ENCODE data around the gene PKNOX2. TPM values are rescaled to one million over a fixed set of nuclear protein-coding genes. Genes with fewer than 3 reads are reported as not detected.

PKNOX2 gene
- total RNA-seq, 1 donor from 2014 or later, result 6.8 TPM

DNA sequence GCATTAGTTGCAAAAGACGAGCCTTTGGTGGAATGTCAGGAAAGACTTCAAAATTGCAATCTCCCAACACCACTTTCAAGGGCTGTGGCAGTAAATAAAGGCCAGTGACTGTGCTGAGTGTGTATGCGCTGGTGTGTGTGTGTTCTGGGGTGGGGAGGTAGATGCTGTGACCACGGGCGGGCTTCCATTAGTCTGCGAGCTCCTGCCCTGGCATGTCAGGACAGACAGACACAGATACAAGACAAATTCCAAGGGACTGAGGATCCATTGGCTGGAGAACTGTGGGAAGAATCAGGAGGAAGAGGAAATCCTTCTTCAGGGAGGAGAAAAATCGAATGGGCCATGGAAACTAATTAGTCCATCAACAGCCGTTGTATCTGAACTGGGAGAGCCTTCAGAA is 248.0 kb downstream of the PKNOX2 start:
- no peaks in the 10 kb centered on the region for H3K27me3 ChIP-seq (ENCODE audit: control insufficient read depth in 3 of 3, insufficient read depth in 3 of 3, low read length in 3 of 3)
- H3K4me1 ChIP-seq (ENCODE audit: control insufficient read depth in 3 of 3, insufficient read depth in 3 of 3, low read length in 3 of 3), result peaks cover 30 to 66% (median 48%) of the 10 kb centered on the region in 3 donors
- peaks cover 0 to 2% (median 0%) of the 10 kb centered on the region in 3 donors for H3K36me3 ChIP-seq (ENCODE audit: control insufficient read depth in 3 of 3, insufficient read depth in 3 of 3, low read length in 3 of 3)
- H3K9me3 ChIP-seq (ENCODE audit: control insufficient read depth in 3 of 3, low read length in 3 of 3), result no peaks in the 10 kb centered on the region
- peak overlapping the region; percentile 45 for H3K27ac ChIP-seq (ENCODE audit: low read depth, low read length)
- H3K9ac ChIP-seq (ENCODE audit: low read depth in 1 of 3, low read length in 3 of 3), result peak overlapping the region; percentile 22 to 68 (median 46)
- H3K4me3 ChIP-seq (ENCODE audit: low read length in 3 of 3), result peak overlapping the region in 1 of 3 donors; percentile 6

DNA sequence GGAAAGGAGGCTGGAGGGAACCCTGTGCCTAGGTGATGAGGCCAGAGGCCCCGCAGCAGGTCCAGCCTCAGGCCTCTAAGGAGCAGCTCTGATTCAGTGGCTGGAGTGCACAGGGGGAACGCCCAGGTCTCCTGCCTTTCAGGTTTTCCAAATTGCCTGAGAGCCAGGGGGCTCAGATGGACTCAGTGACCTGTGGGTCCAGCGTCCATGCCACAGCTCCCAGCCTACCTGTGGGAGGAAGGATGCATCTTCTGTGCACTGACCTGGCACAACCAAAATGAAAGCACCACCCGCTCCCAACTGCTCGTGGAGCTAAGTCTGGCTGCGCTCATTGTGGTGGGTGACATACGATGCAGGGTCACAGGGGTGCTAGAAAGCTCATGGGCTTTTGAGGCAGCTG is 248.7 kb downstream of the PKNOX2 start:
- Histone ChIP-seq H3K27ac (ENCODE audit: low read depth, low read length) (no peak overlapping the region), H3K9me3 (ENCODE audit: control insufficient read depth in 3 of 3, low read length in 3 of 3) (no peaks in the 10 kb centered on the region), H3K36me3 (ENCODE audit: control insufficient read depth in 3 of 3, insufficient read depth in 3 of 3, low read length in 3 of 3) (peaks cover 0 to 3% (median 0%) of the 10 kb centered on the region in 3 donors), H3K9ac (ENCODE audit: low read depth in 1 of 3, low read length in 3 of 3) (peak overlapping the region in 1 of 3 donors; percentile 40), H3K4me3 (ENCODE audit: low read length in 3 of 3) (no peak overlapping the region), H3K27me3 (ENCODE audit: control insufficient read depth in 3 of 3, insufficient read depth in 3 of 3, low read length in 3 of 3) (no peaks in the 10 kb centered on the region), H3K4me1 (ENCODE audit: control insufficient read depth in 3 of 3, insufficient read depth in 3 of 3, low read length in 3 of 3) (peaks cover 24 to 59% (median 43%) of the 10 kb centered on the region in 3 donors)

DNA sequence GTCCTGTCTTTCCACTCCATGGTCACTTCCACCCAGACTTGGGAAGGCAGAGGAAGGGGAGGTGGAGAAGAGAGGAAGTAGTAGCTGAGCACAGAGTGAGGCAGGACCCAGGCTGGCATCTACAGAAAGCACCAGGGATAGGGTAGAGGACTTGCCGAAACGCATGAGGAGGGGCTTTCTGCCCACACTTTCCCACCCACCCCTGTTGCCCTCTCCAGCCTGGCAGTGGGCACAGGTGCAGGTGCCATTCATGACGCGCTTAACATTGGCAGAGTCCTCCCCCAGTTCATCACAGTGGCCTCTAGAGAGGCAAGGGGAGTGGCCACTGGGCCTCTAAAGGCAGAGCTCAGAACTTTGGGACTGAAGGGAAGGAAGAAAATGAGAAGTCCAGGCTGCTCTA is 249.6 kb downstream of the PKNOX2 start:
- peaks cover 19 to 50% (median 34%) of the 10 kb centered on the region in 3 donors for H3K4me1 ChIP-seq (ENCODE audit: control insufficient read depth in 3 of 3, insufficient read depth in 3 of 3, low read length in 3 of 3)
- peaks cover 0 to 3% (median 0%) of the 10 kb centered on the region in 3 donors for H3K36me3 ChIP-seq (ENCODE audit: control insufficient read depth in 3 of 3, insufficient read depth in 3 of 3, low read length in 3 of 3)
- H3K27ac ChIP-seq (ENCODE audit: low read depth, low read length), result no peak overlapping the region
- no peaks in the 10 kb centered on the region for H3K27me3 ChIP-seq (ENCODE audit: control insufficient read depth in 3 of 3, insufficient read depth in 3 of 3, low read length in 3 of 3)
- H3K4me3 ChIP-seq (ENCODE audit: low read length in 3 of 3), result no peak overlapping the region
- no peak overlapping the region for H3K9ac ChIP-seq (ENCODE audit: low read depth in 1 of 3, low read length in 3 of 3)
- H3K9me3 ChIP-seq (ENCODE audit: control insufficient read depth in 3 of 3, low read length in 3 of 3), result no peaks in the 10 kb centered on the region

DNA sequence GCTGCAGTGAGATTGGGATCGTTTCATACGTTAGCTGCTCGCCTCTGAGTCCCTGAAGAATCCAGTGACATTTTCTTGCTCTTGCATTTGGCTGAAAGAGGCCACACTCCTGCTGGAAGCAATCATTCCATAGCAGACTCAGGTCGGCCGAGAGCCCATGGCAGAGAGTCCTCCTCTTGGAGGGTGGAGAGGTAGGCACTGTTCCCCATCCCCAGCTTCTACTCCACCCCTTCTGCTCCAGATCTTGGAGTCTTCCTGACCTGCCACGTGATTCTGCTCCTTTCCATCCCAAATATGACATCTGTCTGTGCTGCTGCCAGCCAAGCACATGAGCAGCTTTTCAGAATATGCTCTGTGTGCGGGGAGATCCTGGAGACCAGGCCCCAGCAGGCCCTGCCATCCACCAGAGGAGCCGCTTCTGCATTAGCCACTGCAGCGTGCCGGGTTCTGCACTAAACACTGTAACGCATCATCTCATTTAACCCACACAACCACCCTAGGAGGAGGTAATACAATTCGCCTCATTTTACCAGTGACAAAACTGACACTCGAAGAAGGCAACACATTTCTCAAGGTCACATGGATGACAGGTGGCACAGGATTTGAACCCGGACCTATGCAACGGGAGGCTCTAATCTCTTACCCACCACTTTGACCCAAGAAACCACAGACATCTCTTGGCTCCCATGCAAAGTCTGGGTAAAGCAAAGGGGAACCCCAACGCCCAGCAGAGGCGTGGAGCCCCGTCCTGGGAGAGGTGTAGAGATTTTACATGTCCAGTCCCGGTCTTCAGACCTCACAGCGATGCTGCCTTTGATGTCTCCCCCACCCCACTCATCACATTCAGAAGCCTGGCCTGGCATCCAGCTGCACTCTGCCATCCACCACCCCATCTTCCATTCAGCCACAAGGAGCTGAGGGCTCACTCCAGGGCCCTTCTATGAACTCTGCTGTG is 252.7 kb downstream of the PKNOX2 start:
- peaks cover 0 to 3% (median 0%) of the 10 kb centered on the region in 3 donors for H3K36me3 ChIP-seq (ENCODE audit: control insufficient read depth in 3 of 3, insufficient read depth in 3 of 3, low read length in 3 of 3)
- no peak overlapping the region for H3K4me3 ChIP-seq (ENCODE audit: low read length in 3 of 3)
- no peaks in the 10 kb centered on the region for H3K27me3 ChIP-seq (ENCODE audit: control insufficient read depth in 3 of 3, insufficient read depth in 3 of 3, low read length in 3 of 3)
- no peaks in the 10 kb centered on the region for H3K9me3 ChIP-seq (ENCODE audit: control insufficient read depth in 3 of 3, low read length in 3 of 3)
- H3K27ac ChIP-seq (ENCODE audit: low read depth, low read length), result peak overlapping the region; percentile 12
- H3K9ac ChIP-seq (ENCODE audit: low read depth in 1 of 3, low read length in 3 of 3), result peak overlapping the region in 1 of 3 donors; percentile 17
- H3K4me1 ChIP-seq (ENCODE audit: control insufficient read depth in 3 of 3, insufficient read depth in 3 of 3, low read length in 3 of 3), result peaks cover 12 to 31% (median 25%) of the 10 kb centered on the region in 3 donors

DNA sequence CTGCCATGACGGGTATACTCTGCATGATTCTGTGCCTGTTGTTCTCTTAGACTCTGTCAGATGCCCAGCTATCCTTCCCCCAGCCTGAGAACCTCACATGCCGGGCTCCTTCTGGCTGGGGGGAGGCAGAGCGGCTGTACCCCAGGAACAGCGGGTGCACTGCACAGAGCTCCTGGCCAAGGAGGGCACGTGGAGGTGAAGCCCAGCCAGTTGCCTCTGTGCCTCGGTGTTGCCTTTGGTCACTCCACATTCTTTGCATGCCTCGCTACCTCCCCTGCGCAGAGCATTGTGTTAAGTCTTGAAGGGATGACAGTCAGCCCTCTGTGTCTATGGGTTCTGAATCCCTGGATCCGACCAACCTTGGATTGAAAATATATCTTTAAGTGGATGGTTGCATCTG is 253.8 kb downstream of the PKNOX2 start:
- no peaks in the 10 kb centered on the region for H3K27me3 ChIP-seq (ENCODE audit: control insufficient read depth in 3 of 3, insufficient read depth in 3 of 3, low read length in 3 of 3)
- no peak overlapping the region for H3K4me3 ChIP-seq (ENCODE audit: low read length in 3 of 3)
- no peak overlapping the region for H3K27ac ChIP-seq (ENCODE audit: low read depth, low read length)
- no peaks in the 10 kb centered on the region for H3K9me3 ChIP-seq (ENCODE audit: control insufficient read depth in 3 of 3, low read length in 3 of 3)
- peaks cover 8 to 19% (median 14%) of the 10 kb centered on the region in 3 donors for H3K4me1 ChIP-seq (ENCODE audit: control insufficient read depth in 3 of 3, insufficient read depth in 3 of 3, low read length in 3 of 3)
- H3K9ac ChIP-seq (ENCODE audit: low read depth in 1 of 3, low read length in 3 of 3), result no peak overlapping the region
- H3K36me3 ChIP-seq (ENCODE audit: control insufficient read depth in 3 of 3, insufficient read depth in 3 of 3, low read length in 3 of 3), result peaks cover 0 to 3% (median 0%) of the 10 kb centered on the region in 3 donors

DNA sequence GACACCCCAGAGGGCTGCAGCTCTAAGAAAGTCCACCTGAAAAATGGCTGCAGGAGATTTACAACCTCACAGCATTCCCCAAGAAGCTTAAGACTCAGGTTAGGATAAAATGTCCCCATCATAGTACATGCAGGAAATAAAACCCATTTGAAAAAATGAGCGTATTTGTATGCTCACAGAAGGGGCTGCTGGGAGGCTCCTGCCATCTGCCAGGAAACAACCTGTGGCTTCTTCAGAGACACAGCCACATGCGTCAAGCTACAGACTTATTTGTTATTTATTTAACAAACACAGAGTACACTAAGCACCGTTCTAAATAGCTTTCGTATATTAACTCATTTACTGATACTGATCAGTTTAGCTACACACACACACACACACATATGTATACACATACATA is 258.1 kb downstream of the PKNOX2 start:
- Histone ChIP-seq H3K4me3 (ENCODE audit: low read length in 3 of 3) (no peak overlapping the region), H3K27me3 (ENCODE audit: control insufficient read depth in 3 of 3, insufficient read depth in 3 of 3, low read length in 3 of 3) (no peaks in the 10 kb centered on the region), H3K9me3 (ENCODE audit: control insufficient read depth in 3 of 3, low read length in 3 of 3) (no peaks in the 10 kb centered on the region), H3K4me1 (ENCODE audit: control insufficient read depth in 3 of 3, insufficient read depth in 3 of 3, low read length in 3 of 3) (peaks cover 31 to 35% (median 33%) of the 10 kb centered on the region in 3 donors), H3K27ac (ENCODE audit: low read depth, low read length) (no peak overlapping the region), H3K9ac (ENCODE audit: low read depth in 1 of 3, low read length in 3 of 3) (no peak overlapping the region), H3K36me3 (ENCODE audit: control insufficient read depth in 3 of 3, insufficient read depth in 3 of 3, low read length in 3 of 3) (no peaks in the 10 kb centered on the region)

DNA sequence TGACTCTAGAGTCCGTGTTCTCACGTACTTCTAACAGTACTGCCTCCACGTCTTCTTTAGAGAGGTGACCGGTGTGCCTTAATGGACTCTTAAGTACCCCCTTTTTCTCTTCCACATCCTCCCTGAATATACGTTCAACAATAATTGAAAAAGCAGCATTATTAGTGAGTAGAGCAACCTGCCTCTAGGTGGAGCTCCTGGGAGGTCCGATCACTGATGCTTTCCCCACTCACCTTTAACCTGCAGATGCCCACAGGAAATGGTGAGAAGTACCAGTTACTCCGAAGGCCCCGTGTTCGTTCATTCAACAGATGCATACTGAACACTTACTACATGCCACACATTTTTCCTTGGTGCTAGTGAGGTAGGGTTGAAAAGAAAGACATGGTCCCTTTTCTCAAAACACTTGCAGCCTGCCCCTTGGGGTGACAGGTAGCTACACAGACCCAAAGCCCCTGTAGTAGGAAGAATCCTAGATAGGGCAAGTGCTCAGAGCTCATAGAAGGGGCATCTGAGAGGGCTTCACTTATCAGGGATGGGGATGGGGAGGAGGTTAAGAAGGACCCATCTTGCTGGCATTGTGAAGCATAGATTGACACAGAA is 258.8 kb downstream of the PKNOX2 start:
- H3K9me3 ChIP-seq (ENCODE audit: control insufficient read depth in 3 of 3, low read length in 3 of 3), result no peaks in the 10 kb centered on the region
- H3K27me3 ChIP-seq (ENCODE audit: control insufficient read depth in 3 of 3, insufficient read depth in 3 of 3, low read length in 3 of 3), result no peaks in the 10 kb centered on the region
- no peaks in the 10 kb centered on the region for H3K36me3 ChIP-seq (ENCODE audit: control insufficient read depth in 3 of 3, insufficient read depth in 3 of 3, low read length in 3 of 3)
- no peak overlapping the region for H3K27ac ChIP-seq (ENCODE audit: low read depth, low read length)
- no peak overlapping the region for H3K4me3 ChIP-seq (ENCODE audit: low read length in 3 of 3)
- H3K9ac ChIP-seq (ENCODE audit: low read depth in 1 of 3, low read length in 3 of 3), result no peak overlapping the region
- H3K4me1 ChIP-seq (ENCODE audit: control insufficient read depth in 3 of 3, insufficient read depth in 3 of 3, low read length in 3 of 3), result peaks cover 31 to 40% (median 34%) of the 10 kb centered on the region in 3 donors

DNA sequence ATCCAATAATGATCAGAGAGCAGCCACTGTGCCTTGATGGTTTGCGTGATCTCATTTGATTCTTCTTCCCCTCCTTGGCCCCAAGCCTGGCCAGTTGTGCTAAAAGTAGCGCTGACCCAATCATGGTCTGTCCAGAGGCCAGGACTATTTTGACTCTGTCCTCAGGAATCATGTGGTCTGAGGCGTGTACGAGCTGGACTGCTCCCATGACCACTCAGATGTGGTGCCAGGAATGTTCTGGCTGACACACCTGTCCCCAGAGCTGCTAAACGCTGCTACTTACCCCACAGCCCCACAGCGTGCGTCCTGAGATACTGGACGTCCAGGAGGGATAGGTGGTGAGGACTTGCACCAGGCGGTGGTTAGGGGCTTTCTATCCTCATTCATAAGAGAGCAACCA is 261.1 kb downstream of the PKNOX2 start:
- H3K9ac ChIP-seq (ENCODE audit: low read depth in 1 of 3, low read length in 3 of 3), result peak overlapping the region in 2 of 3 donors; percentile 70 to 71

DNA sequence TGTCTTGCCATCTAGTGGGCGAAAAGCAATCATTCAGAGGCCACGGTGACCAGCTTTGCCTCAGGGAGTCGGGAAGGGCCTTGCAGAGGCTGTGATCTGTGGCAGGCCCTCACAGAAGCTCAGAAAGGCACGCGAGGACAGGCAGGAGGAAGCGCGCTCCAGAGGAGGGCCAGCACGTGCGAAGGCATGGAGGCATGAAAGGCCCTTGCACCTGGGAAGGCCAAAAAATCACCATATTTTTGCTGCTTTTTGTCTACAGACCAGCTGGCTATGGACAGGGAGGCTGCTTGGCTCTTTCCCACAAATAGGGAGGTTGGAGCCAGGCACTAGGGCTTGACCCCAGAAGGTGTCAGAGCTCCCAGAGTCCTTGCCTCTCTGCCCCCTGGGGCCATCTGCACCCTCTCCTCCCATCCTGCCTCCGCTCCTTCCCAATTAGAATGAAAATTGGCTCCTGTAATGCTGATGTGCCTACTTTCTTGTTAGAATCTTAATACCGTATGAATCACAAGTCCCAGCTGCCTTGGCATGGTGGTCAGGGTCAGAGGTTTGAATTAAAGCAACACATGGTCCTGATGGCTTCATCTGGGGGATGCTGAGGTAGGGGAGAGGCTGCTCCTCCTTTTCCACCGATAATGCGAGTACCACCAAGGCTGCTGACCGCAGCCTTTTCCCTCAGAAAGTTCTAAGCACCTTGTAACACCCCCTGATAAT is 262.4 kb downstream of the PKNOX2 start:
- Histone ChIP-seq H3K36me3 (ENCODE audit: control insufficient read depth in 3 of 3, insufficient read depth in 3 of 3, low read length in 3 of 3) (peaks cover 0 to 5% (median 4%) of the 10 kb centered on the region in 3 donors), H3K27ac (ENCODE audit: low read depth, low read length) (peak overlapping the region; percentile 96), H3K9ac (ENCODE audit: low read depth in 1 of 3, low read length in 3 of 3) (peak overlapping the region; percentile 28 to 70 (median 43)), H3K27me3 (ENCODE audit: control insufficient read depth in 3 of 3, insufficient read depth in 3 of 3, low read length in 3 of 3) (no peaks in the 10 kb centered on the region), H3K4me3 (ENCODE audit: low read length in 3 of 3) (peak overlapping the region in 2 of 3 donors; percentile 15 to 35), H3K4me1 (ENCODE audit: control insufficient read depth in 3 of 3, insufficient read depth in 3 of 3, low read length in 3 of 3) (peaks cover 58 to 74% (median 59%) of the 10 kb centered on the region in 3 donors), H3K9me3 (ENCODE audit: control insufficient read depth in 3 of 3, low read length in 3 of 3) (no peaks in the 10 kb centered on the region)

More for the DNA sequence above, 261.1 kb downstream of the PKNOX2 start:
- peaks cover 53 to 63% (median 54%) of the 10 kb centered on the region in 3 donors for H3K4me1 ChIP-seq (ENCODE audit: control insufficient read depth in 3 of 3, insufficient read depth in 3 of 3, low read length in 3 of 3)
- no peaks in the 10 kb centered on the region for H3K36me3 ChIP-seq (ENCODE audit: control insufficient read depth in 3 of 3, insufficient read depth in 3 of 3, low read length in 3 of 3)
- no peaks in the 10 kb centered on the region for H3K27me3 ChIP-seq (ENCODE audit: control insufficient read depth in 3 of 3, insufficient read depth in 3 of 3, low read length in 3 of 3)
- H3K27ac ChIP-seq (ENCODE audit: low read depth, low read length), result peak overlapping the region; percentile 96
- H3K4me3 ChIP-seq (ENCODE audit: low read length in 3 of 3), result peak overlapping the region; percentile 46 to 56 (median 48)
- H3K9me3 ChIP-seq (ENCODE audit: control insufficient read depth in 3 of 3, low read length in 3 of 3), result no peaks in the 10 kb centered on the region

Measured in skeletal muscle tissue (tissue), 4 donors.